Limb (tissue), 2 donors: Measurements from ENCODE around the gene MIPOL1.
"Not testable (repeated sequence)": the region's sequence is repeated elsewhere in the genome, so short reads cannot be mapped to it uniquely, and the experiment has no call there.

Experiments
- DNase-seq, 2 donors: peaks; one replicate each; pipeline ENCODE4 v3.0.0-alpha.2; 2016; ENCODE audit errors: extremely low spot score in 2 of 2

MIPOL1 gene

DNA sequence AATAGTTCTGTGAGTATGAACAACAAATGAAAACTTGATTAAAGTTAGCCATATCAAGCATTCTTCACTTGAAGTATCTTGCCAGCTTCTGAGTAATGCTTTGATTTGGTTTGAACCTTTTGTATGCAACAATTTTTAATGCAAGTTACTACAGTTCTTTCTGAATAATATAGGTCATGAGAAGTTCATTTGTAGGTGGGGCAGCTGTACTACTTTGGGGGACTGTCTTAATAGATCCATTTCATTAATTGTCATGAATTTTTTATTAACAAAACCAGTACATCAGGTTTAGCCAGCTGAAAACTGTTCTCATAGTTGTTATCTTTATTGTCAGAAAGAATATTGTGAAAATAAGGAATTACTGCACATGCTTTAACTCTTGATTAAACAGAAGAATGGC lies 254.6 kb downstream of the MIPOL1 start:
- DNase-seq: no peak

GRCh38 chr14:37453985-37454384 lies 256.2 kb downstream of the MIPOL1 start:
- DNase-seq: no peak

DNA sequence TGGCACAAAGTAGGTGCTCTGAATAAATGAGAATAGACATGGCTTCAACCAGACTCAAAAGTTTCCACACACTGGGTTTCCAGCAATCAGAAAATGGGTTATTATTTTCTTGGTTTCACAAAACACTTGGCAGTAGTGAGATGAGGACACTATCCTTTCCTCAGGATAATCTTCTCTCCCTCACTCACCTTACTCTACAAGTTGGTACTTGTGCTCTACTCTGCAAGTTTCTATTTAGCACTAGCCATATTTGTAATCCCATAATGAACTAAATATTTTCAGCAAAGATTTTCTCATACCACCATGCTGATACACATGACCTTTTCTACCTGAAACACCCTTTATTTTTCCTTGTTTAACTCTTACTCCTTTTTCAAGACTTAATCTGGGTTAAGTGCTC lies 259.6 kb downstream of the MIPOL1 start:
- DNase-seq: no peak

DNA sequence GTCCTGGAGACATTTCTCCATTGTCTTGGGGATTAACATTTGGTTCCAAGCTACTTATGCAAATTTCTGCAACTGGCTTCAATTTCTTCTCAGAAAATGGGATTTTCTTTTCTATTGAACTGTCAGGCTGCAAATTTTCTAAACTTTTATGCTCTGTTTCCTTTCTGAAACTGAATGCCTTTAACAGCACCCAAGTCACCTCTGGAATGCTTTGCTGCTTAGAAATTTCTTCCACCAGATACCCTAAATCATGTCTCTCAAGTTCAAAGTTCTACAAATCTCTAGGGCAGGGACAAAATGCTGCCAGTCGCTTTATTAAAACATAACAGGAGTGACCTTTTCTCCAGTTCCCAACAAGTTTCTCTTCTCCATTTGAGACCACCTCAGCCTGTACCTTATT lies 264.7 kb downstream of the MIPOL1 start:
- DNase-seq: not testable (repeated sequence)

DNA sequence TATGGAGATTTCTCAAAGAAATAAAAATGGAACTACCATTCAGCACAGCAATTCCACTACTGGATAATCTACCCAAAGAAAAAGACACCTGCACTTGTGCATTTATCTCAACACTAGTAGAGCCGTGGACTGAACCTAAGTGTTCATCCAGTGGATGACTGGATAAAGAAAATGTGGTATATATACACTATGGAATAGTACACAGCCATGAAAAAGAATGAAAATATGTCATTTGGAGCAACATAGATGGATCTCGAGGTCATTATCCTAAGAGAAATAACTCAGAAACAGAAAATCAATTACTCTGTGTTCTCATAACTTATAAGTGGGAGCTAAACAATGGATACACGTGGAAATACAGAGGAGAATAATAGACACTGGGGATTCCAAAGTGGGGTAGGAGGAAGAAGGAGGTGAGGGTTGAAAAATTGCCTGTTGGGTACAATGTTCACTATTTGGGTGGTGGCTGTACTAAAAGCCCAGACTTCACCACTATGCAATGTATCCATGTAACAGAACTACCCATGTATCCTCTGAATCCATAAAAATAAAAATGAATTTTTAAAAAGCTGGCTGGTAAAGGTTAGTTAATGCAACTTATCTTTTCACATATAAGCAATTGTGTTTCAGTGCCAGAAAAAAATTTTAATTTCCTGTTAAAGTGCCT lies 266.6 kb downstream of the MIPOL1 start:
- DNase-seq: no peak

- DNase-seq: no peak
These were observed 268.4 kb downstream of the MIPOL1 start for GRCh38 chr14:37466003-37466622.

DNA sequence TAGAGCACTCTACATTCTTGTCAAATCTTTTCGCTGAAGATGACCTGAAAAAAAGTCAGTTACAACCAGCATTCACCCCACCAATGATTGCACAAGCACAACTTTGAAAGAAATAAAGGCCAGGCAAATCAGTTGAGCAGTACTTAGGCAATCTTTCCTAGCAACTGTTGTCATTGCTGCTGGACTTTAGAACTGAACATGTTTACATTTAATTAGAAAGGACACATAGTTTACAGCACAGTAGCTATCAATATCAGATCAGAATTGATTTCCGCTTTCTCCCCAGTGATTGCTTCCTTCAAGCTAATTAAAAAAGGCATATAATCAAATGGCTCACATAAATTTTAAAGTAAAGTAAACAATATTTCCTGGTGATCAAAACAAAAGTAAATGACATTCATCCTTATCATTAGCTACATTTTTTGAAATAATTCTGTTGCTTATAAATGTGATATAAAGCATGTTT lies 268.9 kb downstream of the MIPOL1 start:
- DNase-seq: no peak

DNA sequence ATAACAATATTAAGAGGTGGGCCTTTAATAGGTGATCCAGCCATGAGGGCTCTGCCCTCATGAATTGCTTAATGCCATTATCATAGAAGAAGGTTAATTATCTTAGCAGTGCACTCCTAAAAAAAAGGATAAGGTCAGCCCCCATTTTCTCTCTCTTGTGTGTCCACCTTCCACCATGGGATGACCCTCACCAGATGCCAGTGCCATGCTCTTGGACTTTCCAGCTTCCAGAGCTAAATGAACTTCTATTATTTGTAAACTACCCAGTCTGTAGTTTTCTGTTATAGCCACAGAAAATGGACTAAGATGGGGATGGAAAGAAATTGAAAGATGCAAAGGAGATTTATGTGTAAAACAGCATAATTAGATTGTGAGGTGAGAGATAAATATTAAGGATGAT lies 271.9 kb downstream of the MIPOL1 start:
- no peak for DNase-seq

DNA sequence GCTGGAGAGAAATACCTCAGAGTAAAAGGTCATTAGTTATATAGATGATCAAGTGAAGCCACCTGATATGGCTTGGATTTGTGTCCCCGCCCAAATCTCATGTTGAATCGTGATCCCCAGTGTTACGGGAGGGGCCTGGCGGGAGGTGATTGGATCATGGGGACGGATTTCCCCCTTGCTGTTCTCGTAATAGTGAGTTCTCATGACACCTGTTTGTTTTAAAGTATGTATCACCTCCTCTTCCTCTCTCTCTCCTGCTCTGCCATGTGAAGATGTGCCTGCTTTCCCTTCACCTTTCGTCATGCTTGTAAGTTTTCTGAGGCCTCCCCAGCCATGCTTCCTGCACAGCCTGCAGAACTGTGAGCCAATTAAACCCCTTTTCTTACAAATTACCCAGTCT lies 272.5 kb downstream of the MIPOL1 start:
- DNase-seq: no peak

DNA sequence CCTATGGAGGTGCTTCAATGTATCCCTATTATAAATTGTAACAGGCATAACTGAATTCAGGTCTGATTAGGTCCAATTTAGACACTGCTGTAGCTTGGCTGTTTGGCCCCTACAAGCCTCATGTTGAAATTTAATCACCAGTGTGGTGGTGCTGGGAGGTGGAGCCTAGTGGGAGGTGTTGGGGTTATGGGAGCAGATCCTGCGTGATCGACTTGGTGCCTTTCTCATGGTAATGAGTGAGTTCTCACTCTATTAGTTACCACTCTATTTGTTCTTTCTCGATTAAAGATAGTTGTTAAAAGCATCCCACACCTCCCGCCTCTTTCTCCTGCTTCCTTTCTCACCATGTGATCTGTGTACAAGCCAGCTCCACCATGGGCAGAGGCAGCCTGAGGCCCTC lies 275.2 kb downstream of the MIPOL1 start:
- no peak for DNase-seq

DNA sequence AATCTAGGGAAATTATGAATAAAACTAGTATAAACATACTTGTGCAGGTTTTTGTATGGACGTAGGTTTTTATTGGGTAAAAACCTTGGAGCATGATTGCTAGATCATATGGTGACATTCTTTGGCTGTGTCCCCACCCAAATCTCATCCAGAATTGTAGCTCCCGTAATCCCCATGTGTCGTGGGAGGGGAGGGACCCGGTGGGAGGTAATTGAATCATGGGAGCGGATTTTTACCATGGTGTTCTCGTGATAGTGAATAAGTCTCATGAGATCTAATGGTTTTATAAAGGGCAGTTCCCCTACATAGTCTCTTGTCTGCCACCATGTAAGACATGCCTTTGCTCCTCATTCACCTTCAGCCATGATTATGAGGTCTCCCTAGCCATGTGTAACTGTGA lies 276.5 kb downstream of the MIPOL1 start:
- no peak for DNase-seq

DNA sequence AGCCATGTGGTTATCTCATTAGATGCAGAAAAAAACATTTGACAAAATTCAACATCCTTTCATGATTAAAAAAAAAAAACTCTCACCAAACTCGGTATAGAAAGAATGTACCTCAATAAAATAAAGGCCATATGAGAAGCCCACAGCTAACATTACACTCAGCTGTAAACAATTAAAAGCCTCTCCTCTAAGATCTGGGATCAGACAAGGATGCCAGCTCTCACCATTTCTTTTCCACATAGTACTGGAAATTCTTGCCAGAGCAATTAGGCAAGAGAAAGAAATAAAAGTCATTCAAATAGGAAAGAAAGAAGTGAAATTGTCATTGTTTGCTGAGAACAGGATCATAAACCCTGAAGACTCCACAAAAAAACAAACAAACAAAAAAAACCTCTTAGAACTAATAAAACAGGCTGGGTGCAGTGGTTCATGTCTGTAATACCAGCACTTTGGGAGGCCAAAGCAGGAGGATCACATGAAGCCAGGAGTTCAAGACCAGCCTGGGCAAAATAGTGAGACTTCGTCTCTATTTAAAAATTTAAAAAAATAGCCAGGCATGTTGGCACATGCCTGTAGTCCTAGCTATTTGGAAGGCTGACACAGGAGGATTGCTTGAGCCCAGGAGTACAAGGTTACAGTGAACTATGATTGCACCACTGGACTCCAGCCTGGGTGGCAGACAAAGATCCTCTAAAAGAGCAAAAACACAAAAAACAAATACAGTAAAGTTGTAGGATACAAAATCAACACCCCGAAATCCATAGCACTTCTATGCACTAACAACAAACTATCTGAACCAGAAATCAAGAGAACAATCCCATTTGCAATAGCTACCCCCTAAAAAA lies 282.9 kb downstream of the MIPOL1 start:
- DNase-seq: no peak

DNA sequence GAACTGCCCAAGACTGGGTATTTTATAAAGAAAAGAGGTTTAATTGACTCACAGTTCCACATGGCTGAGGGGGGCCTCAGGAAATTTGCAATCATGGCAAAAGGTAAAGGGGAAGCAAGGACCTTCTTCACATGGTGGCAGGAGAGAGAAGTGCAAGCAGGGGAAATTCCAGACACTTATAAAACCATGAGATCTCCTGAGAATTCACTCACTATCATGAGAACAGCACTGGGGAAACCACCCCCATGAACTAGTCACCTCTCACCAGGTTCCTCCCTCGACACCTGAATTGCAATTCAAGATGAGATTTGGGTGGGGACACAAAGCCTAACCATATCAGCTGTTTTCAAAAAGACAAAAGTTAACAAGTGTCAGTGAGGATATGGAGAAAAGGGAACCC lies 284.7 kb downstream of the MIPOL1 start:
- no peak for DNase-seq

DNA sequence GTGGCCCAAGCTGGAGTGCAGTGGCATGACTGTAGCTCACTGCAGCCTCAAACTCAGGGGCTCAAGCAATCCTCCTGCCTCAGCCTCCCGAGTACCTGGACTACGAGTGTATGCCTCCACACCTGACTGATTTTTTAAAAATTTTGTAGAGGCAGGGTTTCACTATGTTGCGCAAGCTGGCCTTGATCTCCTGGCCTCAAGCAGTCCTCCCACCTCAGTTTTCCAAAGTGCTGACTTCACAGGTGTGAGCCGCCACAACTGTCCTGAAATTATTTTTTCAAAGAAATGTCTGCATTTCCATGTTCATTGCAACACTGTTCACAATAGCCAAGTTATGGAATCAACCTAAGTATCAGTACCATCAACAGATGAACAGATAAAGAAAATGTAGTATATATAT lies 285.9 kb downstream of the MIPOL1 start:
- no peak for DNase-seq

DNA sequence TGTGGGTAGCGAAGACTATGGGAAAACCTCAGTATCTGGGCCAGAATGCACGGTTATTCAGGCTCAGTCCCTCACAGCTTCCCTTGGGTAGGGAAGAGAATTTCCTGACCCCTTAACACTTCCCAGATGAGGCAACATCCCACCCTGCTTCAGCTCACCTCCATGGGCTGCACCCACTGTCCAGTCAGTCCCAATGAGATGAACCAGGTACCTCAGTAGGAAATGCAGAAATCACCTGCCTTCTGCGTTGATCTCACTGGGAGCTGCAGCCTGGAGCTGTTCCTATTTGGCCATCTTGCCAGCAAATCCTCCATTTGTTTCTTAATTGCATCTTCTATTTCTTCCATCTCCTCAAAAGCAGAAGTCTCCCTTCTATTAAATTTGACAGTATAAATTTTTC lies 292.9 kb downstream of the MIPOL1 start:
- DNase-seq: no peak

DNA sequence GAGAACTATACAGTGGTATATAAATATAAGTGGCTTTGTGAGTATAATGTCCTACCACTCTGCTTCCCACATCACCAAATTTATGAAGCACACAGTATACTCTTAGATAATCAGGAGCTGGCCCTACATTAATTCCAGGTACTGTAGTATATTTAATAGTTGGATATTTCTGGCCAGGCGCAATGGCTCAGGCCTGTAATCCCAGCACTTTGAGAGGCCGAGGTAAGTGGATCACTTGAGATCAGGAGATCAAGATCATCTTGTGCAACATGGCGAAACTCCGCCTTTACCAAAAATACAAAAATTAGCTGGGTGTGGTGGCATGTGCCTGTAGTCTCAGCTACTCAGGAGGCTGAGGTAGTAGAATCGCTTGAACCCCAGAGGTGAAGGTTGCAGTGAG lies 293.3 kb downstream of the MIPOL1 start:
- DNase-seq: no peak

DNA sequence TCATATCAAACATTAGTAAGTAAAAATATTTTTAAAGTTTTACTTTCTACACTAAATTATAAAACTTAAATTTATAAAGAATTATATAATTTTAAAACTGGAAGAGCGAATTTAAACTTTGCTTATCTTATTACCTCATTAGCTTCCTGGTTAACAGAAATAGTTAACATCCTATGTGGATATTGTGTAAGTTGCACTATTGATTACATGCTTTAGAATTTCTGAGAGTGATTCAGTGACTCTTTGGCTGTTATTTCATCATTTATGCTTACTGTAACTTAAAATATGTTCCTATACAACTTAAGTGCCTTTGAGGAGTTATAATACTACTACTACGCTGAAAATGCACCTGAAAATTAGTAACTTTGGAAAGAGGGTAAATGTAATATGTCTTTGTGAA lies 295.9 kb downstream of the MIPOL1 start:
- DNase-seq: no peak

GRCh38 chr14:37497422-37497821 lies 299.7 kb downstream of the MIPOL1 start:
- DNase-seq: no peak

DNA sequence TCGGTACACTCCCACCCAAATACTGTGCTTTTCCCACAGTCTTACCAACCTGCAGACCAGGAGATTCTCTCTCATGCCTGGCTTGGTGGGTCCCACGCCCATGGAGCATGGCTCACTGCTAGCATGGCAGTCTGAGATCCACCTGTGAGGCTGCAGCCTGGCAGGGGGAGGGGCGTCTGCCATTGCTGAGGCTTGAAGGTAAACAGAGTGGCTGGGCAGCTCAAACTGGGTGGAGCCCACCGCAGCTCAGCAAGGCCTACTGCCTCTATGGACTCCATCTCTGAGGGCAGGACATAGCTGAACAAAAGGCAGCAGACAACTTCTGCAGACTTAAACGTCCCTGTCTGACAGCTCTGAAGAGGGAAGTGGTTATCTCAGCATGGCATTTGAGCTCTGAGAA lies 304.1 kb downstream of the MIPOL1 start:
- no peak for DNase-seq

GRCh38 chr14:37508503-37508902 lies 310.8 kb downstream of the MIPOL1 start:
- DNase-seq: no peak

DNA sequence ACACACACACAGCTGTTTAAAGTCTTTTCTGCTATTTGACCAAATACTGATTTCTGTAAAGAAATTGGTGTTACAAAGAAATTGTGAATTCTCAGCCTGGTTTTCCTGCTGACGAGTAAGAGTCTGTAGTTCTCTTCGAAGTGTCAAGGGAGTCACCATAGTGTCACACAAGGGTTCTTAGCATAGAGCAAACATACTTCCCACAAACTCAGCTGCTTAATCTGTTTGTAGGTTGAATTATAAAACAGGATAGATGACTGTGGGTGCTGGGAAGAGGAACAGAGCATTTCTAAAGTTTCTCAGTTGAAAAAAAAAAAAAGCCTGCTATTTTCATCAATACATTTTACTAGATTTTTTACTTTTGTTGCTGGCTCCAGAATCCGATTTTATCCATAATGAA lies 314.4 kb downstream of the MIPOL1 start:
- DNase-seq: no peak

GRCh38 chr14:37515771-37516170 lies 318.0 kb downstream of the MIPOL1 start:
- DNase-seq: no peak

DNA sequence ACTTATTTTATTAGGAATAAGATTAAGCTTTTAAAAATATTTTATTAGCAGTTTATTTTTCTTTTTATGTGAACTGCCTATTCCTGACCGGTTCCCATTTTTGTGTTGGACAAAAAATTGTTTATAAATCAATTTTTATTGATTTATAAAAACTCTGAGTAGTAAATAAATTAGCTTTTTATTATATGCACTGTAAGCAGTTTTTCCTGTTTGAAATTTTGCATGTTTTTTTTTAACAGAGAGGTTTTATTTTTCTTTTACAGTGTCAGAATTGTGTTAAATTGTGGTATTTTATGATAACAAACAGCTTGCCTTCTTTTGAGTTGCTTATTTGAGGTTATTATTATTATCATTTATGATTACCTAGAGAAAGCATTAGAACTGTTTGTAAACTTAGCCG lies 329.3 kb downstream of the MIPOL1 start:
- no peak for DNase-seq
